Memory B cell (primary cell): ENCODE measurements around the gene PDE1C.

Experiments
- ATAC-seq: fragments of 150-1000 bp; cut with Tn5 transposase; 2 replicates; pipeline ENCODE4 v1.10.0; 2021; ENCODE audit warnings: low read depth, mild to moderate bottlenecking, moderate library complexity
- DNase-seq, 2 donors: peaks; one replicate each; pipeline ENCODE4 v3.0.0; 2022; ENCODE audit warnings: low spot score in 2 of 2
- H3K27ac Mint-ChIP-seq: one replicate; pipeline ENCODE4 v1.8.0; 2022; ENCODE audit warnings: mild to moderate bottlenecking, moderate library complexity, mixed read lengths
- H3K27me3 Mint-ChIP-seq: one replicate; pipeline ENCODE4 v1.8.0; 2022; ENCODE audit warnings: mixed read lengths
- H3K36me3 Mint-ChIP-seq: one replicate; pipeline ENCODE4 v1.8.0; 2022; ENCODE audit warnings: mild to moderate bottlenecking, mixed read lengths
- H3K4me1 Mint-ChIP-seq: one replicate; pipeline ENCODE4 v1.8.0; 2022; ENCODE audit warnings: mixed read lengths
- H3K4me3 Mint-ChIP-seq: one replicate; pipeline ENCODE4 v1.8.0; 2022; ENCODE audit warnings: mild to moderate bottlenecking, moderate library complexity, mixed read lengths
- H3K9me3 Mint-ChIP-seq: one replicate; pipeline ENCODE4 v1.8.0; 2022; ENCODE audit warnings: mixed read lengths

Gene PDE1C

GRCh38 chr7:31805209-31805818 lies 264.9 kb downstream of the PDE1C start:
- peaks cover 3% of the 10 kb centered on the region for H3K4me1 Mint-ChIP-seq
- peaks cover 2% of the 10 kb centered on the region for H3K9me3 Mint-ChIP-seq
- no peak for DNase-seq
- H3K4me3 Mint-ChIP-seq: no peak overlapping the region
- H3K36me3 Mint-ChIP-seq: no peaks in the 10 kb centered on the region
- no peak for ATAC-seq
- H3K27me3 Mint-ChIP-seq: peaks cover 3% of the 10 kb centered on the region
- H3K27ac Mint-ChIP-seq: no peak overlapping the region

- no peaks in the 10 kb centered on the region for H3K27me3 Mint-ChIP-seq
- H3K9me3 Mint-ChIP-seq: no peaks in the 10 kb centered on the region
- DNase-seq: no peak
- no peak overlapping the region for H3K27ac Mint-ChIP-seq
- H3K4me3 Mint-ChIP-seq: no peak overlapping the region
- no peak for ATAC-seq
- no peaks in the 10 kb centered on the region for H3K4me1 Mint-ChIP-seq
- no peaks in the 10 kb centered on the region for H3K36me3 Mint-ChIP-seq
Measured at GRCh38 chr7:31796375-31796774, 273.8 kb downstream of the PDE1C start.

- ATAC-seq (no peak), DNase-seq (no peak)
- no peaks in the 10 kb centered on the region for H3K4me1 Mint-ChIP-seq
- no peaks in the 10 kb centered on the region for H3K27me3 Mint-ChIP-seq
- H3K4me3 Mint-ChIP-seq: no peak overlapping the region
- no peaks in the 10 kb centered on the region for H3K36me3 Mint-ChIP-seq
- no peak overlapping the region for H3K27ac Mint-ChIP-seq
- H3K9me3 Mint-ChIP-seq: no peaks in the 10 kb centered on the region
Measured at GRCh38 chr7:31794851-31795344, 275.3 kb downstream of the PDE1C start.

- H3K4me1 Mint-ChIP-seq: no peaks in the 10 kb centered on the region
- H3K27ac Mint-ChIP-seq: no peak overlapping the region
- H3K4me3 Mint-ChIP-seq: no peak overlapping the region
- no peak for ATAC-seq
- no peaks in the 10 kb centered on the region for H3K9me3 Mint-ChIP-seq
- DNase-seq: no peak
- no peaks in the 10 kb centered on the region for H3K36me3 Mint-ChIP-seq
- peaks cover 2% of the 10 kb centered on the region for H3K27me3 Mint-ChIP-seq
Measured at GRCh38 chr7:31791881-31792280, 278.3 kb downstream of the PDE1C start.

GRCh38 chr7:31788883-31789680 lies 281.1 kb downstream of the PDE1C start:
- Mint-ChIP-seq H3K9me3 (no peaks in the 10 kb centered on the region), H3K27ac (no peak overlapping the region), H3K36me3 (no peaks in the 10 kb centered on the region), H3K27me3 (peaks cover 2% of the 10 kb centered on the region), H3K4me1 (no peaks in the 10 kb centered on the region), H3K4me3 (no peak overlapping the region)
- DNase-seq (no peak), ATAC-seq (no peak)

- no peak for DNase-seq
- Mint-ChIP-seq H3K4me1 (no peaks in the 10 kb centered on the region), H3K9me3 (no peaks in the 10 kb centered on the region), H3K4me3 (no peak overlapping the region), H3K36me3 (no peaks in the 10 kb centered on the region), H3K27me3 (peaks cover 2% of the 10 kb centered on the region), H3K27ac (no peak overlapping the region)
- ATAC-seq: no peak
Measured at GRCh38 chr7:31788445-31788844, 281.8 kb downstream of the PDE1C start.

- no peaks in the 10 kb centered on the region for H3K9me3 Mint-ChIP-seq
- DNase-seq (no peak), ATAC-seq (no peak)
- H3K4me1 Mint-ChIP-seq: no peaks in the 10 kb centered on the region
- H3K4me3 Mint-ChIP-seq: no peak overlapping the region
- no peak overlapping the region for H3K27ac Mint-ChIP-seq
- H3K27me3 Mint-ChIP-seq: peaks cover 2% of the 10 kb centered on the region
- no peaks in the 10 kb centered on the region for H3K36me3 Mint-ChIP-seq
Measured at GRCh38 chr7:31786326-31786725, 283.9 kb downstream of the PDE1C start.

- ATAC-seq (no peak), DNase-seq (no peak)
- H3K4me1 Mint-ChIP-seq: no peaks in the 10 kb centered on the region
- peaks cover 2% of the 10 kb centered on the region for H3K27me3 Mint-ChIP-seq
- H3K4me3 Mint-ChIP-seq: no peak overlapping the region
- no peaks in the 10 kb centered on the region for H3K36me3 Mint-ChIP-seq
- no peaks in the 10 kb centered on the region for H3K9me3 Mint-ChIP-seq
- no peak overlapping the region for H3K27ac Mint-ChIP-seq
Measured at GRCh38 chr7:31785101-31785500, 285.1 kb downstream of the PDE1C start.

GRCh38 chr7:31783221-31783620 lies 287.0 kb downstream of the PDE1C start:
- Mint-ChIP-seq H3K9me3 (no peaks in the 10 kb centered on the region), H3K4me1 (no peaks in the 10 kb centered on the region), H3K4me3 (no peak overlapping the region), H3K27me3 (no peaks in the 10 kb centered on the region), H3K36me3 (no peaks in the 10 kb centered on the region), H3K27ac (no peak overlapping the region)
- no peak for DNase-seq
- ATAC-seq: no peak

GRCh38 chr7:31782411-31782991 lies 287.7 kb downstream of the PDE1C start:
- Mint-ChIP-seq H3K27me3 (no peaks in the 10 kb centered on the region), H3K27ac (no peak overlapping the region), H3K9me3 (no peaks in the 10 kb centered on the region), H3K36me3 (no peaks in the 10 kb centered on the region), H3K4me3 (no peak overlapping the region), H3K4me1 (no peaks in the 10 kb centered on the region)
- ATAC-seq: no peak
- DNase-seq: no peak

GRCh38 chr7:31778296-31778695 lies 291.9 kb downstream of the PDE1C start:
- Mint-ChIP-seq H3K4me3 (no peak overlapping the region), H3K27me3 (peaks cover 6% of the 10 kb centered on the region), H3K4me1 (no peaks in the 10 kb centered on the region), H3K36me3 (no peaks in the 10 kb centered on the region), H3K27ac (no peak overlapping the region), H3K9me3 (no peaks in the 10 kb centered on the region)
- ATAC-seq: no peak
- no peak for DNase-seq

- ATAC-seq: no peak
- no peaks in the 10 kb centered on the region for H3K4me1 Mint-ChIP-seq
- peaks cover 9% of the 10 kb centered on the region for H3K27me3 Mint-ChIP-seq
- H3K9me3 Mint-ChIP-seq: no peaks in the 10 kb centered on the region
- DNase-seq: no peak
- H3K4me3 Mint-ChIP-seq: no peak overlapping the region
- no peaks in the 10 kb centered on the region for H3K36me3 Mint-ChIP-seq
- H3K27ac Mint-ChIP-seq: no peak overlapping the region
Measured at GRCh38 chr7:31776616-31777015, 293.6 kb downstream of the PDE1C start.

GRCh38 chr7:31775556-31775955 lies 294.7 kb downstream of the PDE1C start:
- H3K27ac Mint-ChIP-seq: no peak overlapping the region
- peaks cover 11% of the 10 kb centered on the region for H3K27me3 Mint-ChIP-seq
- H3K4me3 Mint-ChIP-seq: no peak overlapping the region
- H3K36me3 Mint-ChIP-seq: no peaks in the 10 kb centered on the region
- DNase-seq: no peak
- H3K4me1 Mint-ChIP-seq: no peaks in the 10 kb centered on the region
- ATAC-seq: no peak
- H3K9me3 Mint-ChIP-seq: no peaks in the 10 kb centered on the region

- DNase-seq (no peak), ATAC-seq (no peak)
- Mint-ChIP-seq H3K9me3 (no peaks in the 10 kb centered on the region), H3K4me1 (no peaks in the 10 kb centered on the region), H3K27ac (no peak overlapping the region), H3K4me3 (no peak overlapping the region), H3K36me3 (no peaks in the 10 kb centered on the region), H3K27me3 (peaks cover 11% of the 10 kb centered on the region)
Measured at GRCh38 chr7:31772211-31772610, 298.0 kb downstream of the PDE1C start.
